HEK293T (cell line): Measurements from ENCODE around the gene PPP2R3C.

Experiments used
- BHLHE40 ChIP-seq: fragments of 450-650 bp; IDR thresholded peaks from 2 replicates; pipeline ENCODE4 v1.6.1; 2016; ENCODE audit warnings: mild to moderate bottlenecking, moderate library complexity, borderline replicate concordance
- FOXK2 ChIP-seq: fragments of 450-650 bp; IDR thresholded peaks from 2 replicates; pipeline ENCODE4 v1.6.1; 2016; ENCODE audit warnings: mild to moderate bottlenecking
- NFRKB ChIP-seq: fragments of 450-650 bp; IDR thresholded peaks from 2 replicates; pipeline ENCODE4 v1.6.1; 2016; ENCODE audit warnings: mild to moderate bottlenecking, moderate library complexity
- SP1 ChIP-seq: fragments of 450-650 bp; IDR thresholded peaks from 2 replicates; pipeline ENCODE4 v1.6.1; 2017
- SUZ12 ChIP-seq: fragments of 450-650 bp; IDR thresholded peaks from 2 replicates; pipeline ENCODE4 v1.6.1; 2016; ENCODE audit warnings: mild to moderate bottlenecking
- ZNF384 ChIP-seq: fragments of 450-650 bp; IDR thresholded peaks from 2 replicates; pipeline ENCODE4 v1.6.1; 2016

DNA sequence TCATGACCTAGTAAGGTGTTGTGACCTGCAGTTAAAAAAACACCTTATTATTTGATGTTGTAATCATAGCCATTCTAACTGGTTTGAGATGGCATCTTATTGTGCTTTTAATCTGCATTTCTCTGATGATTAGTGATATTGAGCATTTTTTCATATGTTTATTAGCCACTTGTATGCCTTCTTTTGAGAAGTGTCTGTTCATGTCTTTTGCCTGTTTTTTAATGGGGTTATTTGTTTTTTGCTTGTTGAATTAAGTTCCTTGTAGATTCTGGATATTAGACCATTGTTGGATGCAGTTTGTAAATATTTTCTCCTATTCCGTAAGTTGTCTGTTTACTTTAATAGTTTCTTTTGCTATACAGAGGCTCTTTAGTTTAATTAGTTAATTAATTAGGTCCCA, 41.6 kb upstream of the PPP2R3C start:
- no peak for TF ChIP-seq SUZ12
- TF ChIP-seq BHLHE40 = no peak
- TF ChIP-seq FOXK2 = no peak
- no peak for TF ChIP-seq SP1
- TF ChIP-seq ZNF384 = no peak
- no peak for TF ChIP-seq NFRKB
